ENCODE data around the gene TNFAIP8L3. TPM values are rescaled to one million over a fixed set of nuclear protein-coding genes. Genes with fewer than 3 reads are reported as not detected.
"Not testable (repeated sequence)": the region's sequence is repeated elsewhere in the genome, so short reads cannot be mapped to it uniquely, and the experiment has no call there.

TNFAIP8L3 gene
- total RNA-seq (10 to 100 TPM in 1 of 4 donors, 1 to 10 TPM in 1, under 1 TPM in 2; 0.61 to 14.1 (median 1.6) TPM), polyA plus RNA-seq (10 to 100 TPM in 1 of 3 donors, under 1 TPM in 2; 0.52 to 47.3 (median 0.77) TPM)
- long read RNA-seq, donor 1, result 0 reads
- long read RNA-seq, donor 2, transcript TNFAIP8L3-202 (2 exons, 2,002 nt), result major isoform, 6 of 8 reads
- long read RNA-seq, donor 2, partial matches to known transcripts, result 0 of 8 reads
- long read RNA-seq, donor 2, other reads (novel, unspliced or antisense), result 2 of 8 reads

DNA sequence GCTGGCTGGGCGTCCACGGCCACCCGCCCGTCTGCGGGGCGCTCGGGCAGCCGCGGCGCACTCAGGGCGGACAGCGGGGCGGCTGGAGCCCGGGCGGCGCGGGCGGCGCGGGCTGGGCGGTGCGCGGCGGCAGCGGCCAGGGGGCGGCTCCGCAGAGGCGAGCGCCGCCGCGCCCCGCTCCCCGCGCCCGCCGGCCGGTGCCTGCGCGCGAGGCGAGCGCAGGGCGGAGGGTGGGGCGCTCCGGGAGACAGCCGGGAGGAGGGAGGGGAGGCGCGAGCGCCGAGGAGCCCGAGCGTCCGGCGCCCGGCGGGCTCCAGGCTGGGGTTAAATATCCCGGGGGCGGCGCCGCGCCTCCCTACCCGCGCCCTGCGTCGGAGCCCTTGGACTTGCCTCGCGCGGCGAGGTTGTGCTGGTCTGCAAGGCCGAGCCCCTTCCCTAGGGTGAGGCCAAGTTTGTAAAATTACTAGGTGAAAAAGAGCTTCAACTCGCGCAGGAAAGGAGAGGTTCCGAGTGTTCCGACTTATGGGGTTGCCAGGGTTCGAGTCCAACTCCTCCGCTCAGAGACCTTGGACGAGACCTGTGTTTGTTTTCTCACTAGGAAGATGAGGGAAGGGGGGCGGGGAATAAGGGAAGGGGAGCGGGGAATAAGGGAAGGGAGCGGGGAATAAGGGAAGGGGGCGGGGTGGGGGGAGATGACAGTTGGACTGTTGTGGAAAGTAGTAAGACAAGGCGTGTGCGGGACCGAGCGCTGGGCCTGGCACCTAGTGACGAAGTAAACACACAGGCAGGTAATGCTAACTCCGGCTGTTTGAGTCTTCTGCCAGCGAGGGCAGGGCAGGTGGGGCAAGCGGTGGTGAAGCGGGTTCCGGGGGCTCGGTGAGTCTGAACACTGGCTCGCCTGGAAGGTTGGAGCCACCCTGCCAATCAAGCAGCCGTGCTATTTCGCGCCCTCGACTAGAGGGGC, at the start of gene TNFAIP8L3:
Gene TNFAIP8L3 (minus strand): TSS at position 301 of the 964 bp plus-strand sequence. CDS start 311 bp downstream, outside the sequence.
- H3K4me1 ChIP-seq, result no peaks in the 10 kb centered on the region
- no peaks in the 10 kb centered on the region for H3K9me3 ChIP-seq
- H3K27ac ChIP-seq, result no peak within 1 kb of the TSS
- WGBS, 3 donors, result 2 to 3% (median 2%) methylated on average over 48 to 98 of the region's 98 CpGs
- intact Hi-C loops (cut with DNase I), result no loop called here
- H3K36me3 ChIP-seq (ENCODE audit: insufficient read depth in 1 of 2, low read depth in 1 of 2), result no peaks in the 10 kb centered on the region
- H3K27me3 ChIP-seq (ENCODE audit: insufficient read depth in 3 of 3, low read length in 2 of 3), result peaks cover 0 to 66% (median 15%) of the 10 kb centered on the region in 3 donors
- peak; percentile 35 to 50 for DNase-seq
- peak in 3 of 4 donors; percentile 53 to 62 (median 56) for ATAC-seq
- TF ChIP-seq, protein P1, sequence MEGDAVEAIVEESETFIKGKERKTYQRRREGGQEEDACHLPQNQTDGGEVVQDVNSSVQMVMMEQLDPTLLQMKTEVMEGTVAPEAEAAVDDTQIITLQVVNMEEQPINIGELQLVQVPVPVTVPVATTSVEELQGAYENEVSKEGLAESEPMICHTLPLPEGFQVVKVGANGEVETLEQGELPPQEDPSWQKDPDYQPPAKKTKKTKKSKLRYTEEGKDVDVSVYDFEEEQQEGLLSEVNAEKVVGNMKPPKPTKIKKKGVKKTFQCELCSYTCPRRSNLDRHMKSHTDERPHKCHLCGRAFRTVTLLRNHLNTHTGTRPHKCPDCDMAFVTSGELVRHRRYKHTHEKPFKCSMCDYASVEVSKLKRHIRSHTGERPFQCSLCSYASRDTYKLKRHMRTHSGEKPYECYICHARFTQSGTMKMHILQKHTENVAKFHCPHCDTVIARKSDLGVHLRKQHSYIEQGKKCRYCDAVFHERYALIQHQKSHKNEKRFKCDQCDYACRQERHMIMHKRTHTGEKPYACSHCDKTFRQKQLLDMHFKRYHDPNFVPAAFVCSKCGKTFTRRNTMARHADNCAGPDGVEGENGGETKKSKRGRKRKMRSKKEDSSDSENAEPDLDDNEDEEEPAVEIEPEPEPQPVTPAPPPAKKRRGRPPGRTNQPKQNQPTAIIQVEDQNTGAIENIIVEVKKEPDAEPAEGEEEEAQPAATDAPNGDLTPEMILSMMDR (IDR thresholded peaks at IDR 0.05), result no peak
- H3K4me3 ChIP-seq, result peak within 1 kb of the TSS; percentile 66

DNA sequence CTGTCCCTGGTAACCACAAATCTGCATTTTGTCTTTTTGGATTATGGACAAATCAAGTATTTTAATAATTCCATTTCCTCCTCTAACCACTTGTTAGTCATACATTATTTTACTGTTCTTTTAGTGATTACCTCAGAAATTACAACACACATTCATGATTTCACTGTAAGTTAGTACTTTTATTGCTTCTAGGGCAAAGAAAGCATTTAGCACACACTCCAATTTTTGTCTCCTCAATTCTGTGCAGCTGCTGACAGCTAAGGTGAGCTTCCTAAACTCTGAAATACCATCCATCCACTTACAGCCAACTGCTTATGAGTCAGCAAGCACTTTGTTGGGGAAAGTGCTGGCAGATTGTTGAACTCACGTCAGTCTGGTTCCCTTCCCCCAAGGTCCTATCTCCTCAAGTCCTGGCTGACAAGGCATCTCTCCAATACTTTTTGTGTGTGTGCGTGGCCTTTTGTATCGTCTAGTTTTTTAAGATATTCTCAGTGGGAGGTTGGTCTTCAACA, 49.4 kb upstream of the TNFAIP8L3 start:
- Histone ChIP-seq H3K4me3 (no peak overlapping the region), H3K27ac (no peak overlapping the region), H3K9me3 (peaks cover 9% of the 10 kb centered on the region), H3K4me1 (no peaks in the 10 kb centered on the region), H3K36me3 (ENCODE audit: insufficient read depth in 1 of 2, low read depth in 1 of 2) (no peaks in the 10 kb centered on the region), H3K27me3 (ENCODE audit: insufficient read depth in 3 of 3, low read length in 2 of 3) (peaks cover 0 to 4% (median 0%) of the 10 kb centered on the region in 3 donors)
- ATAC-seq, result peak in 2 of 4 donors; percentile 58 to 77
- intact Hi-C loops (cut with DNase I), result no loop called here
- 67 to 74% (median 73%) methylated on average over 3 of the region's 3 CpGs for WGBS, 3 donors
- TF ChIP-seq, protein P1 (IDR thresholded peaks at IDR 0.05), result no peak
- DNase-seq, result no peak

DNA sequence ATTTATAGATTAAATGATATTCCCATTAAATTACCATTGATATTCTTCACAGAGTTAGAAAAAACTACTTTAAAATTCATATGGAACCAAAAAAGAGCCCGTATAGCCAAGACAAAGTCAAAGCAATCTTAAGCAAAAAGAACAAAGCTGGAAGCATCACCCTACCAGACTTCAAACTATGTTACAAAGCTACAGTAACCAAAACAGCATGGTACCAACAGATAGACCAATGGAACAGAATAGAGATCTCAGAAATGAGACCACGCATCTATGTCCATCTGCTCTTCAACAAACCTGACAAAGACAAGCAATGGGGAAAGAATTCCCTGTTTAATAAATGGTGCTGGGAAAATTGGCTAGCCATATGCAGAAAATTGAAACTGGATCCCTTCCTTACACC, 45.6 kb upstream of the TNFAIP8L3 start:
- H3K27me3 ChIP-seq (ENCODE audit: insufficient read depth in 3 of 3, low read length in 2 of 3); H3K4me3 ChIP-seq; H3K27ac ChIP-seq; ATAC-seq; intact Hi-C loops (cut with DNase I); DNase-seq; H3K9me3 ChIP-seq; H3K36me3 ChIP-seq (ENCODE audit: insufficient read depth in 1 of 2, low read depth in 1 of 2); H3K4me1 ChIP-seq: not testable (repeated sequence)
- WGBS, 3 donors, result 67 to 96% (median 93%) methylated on average over 2 of the region's 2 CpGs

DNA sequence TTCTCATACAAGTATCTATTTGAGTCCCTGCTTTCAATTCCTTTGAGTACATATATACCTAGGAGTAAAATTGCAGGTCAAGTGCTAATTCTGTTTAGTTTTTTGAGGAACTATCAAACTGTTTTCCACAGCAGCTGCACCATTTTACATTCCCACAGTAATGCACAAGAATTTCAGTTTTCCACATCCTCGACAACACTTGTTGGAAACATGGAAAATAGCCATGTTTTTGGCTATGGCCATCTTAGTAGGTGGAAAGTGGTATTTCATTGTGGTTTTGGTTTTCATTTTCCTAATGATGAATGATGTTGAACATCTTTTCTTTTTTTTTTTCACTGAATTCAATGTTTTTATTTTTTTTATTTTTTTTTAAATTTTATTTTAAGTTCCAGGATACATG, 44.4 kb upstream of the TNFAIP8L3 start:
- DNase-seq (no peak), ATAC-seq (no peak)
- H3K4me1 ChIP-seq, result no peaks in the 10 kb centered on the region
- peaks cover 9% of the 10 kb centered on the region for H3K9me3 ChIP-seq
- H3K27ac ChIP-seq, result no peak overlapping the region
- 40 to 46% (median 40%) methylated on average over 1 of the region's 1 CpG for WGBS, 3 donors
- TF ChIP-seq, protein P1 (IDR thresholded peaks at IDR 0.05), result no peak
- H3K27me3 ChIP-seq (ENCODE audit: insufficient read depth in 3 of 3, low read length in 2 of 3), result no peaks in the 10 kb centered on the region
- H3K4me3 ChIP-seq, result no peak overlapping the region
- no peaks in the 10 kb centered on the region for H3K36me3 ChIP-seq (ENCODE audit: insufficient read depth in 1 of 2, low read depth in 1 of 2)
- intact Hi-C loops (cut with DNase I), result no loop called here

Data from psoas muscle (tissue), 8 donors.